ENCODE data around the gene FKBP1B.
"Not testable (repeated sequence)": the region's sequence is repeated elsewhere in the genome, so short reads cannot be mapped to it uniquely, and the experiment has no call there.

FKBP1B gene

GRCh38 chr2:24022975-24023575, 26.5 kb upstream of the FKBP1B start:
- no peak for DNase-seq

GRCh38 chr2:24024018-24024417, 25.5 kb upstream of the FKBP1B start:
- DNase-seq = no peak

GRCh38 chr2:24024996-24025663, 24.4 kb upstream of the FKBP1B start:
- DNase-seq = no peak

GRCh38 chr2:24026233-24026632, 23.3 kb upstream of the FKBP1B start:
- no peak for DNase-seq

GRCh38 chr2:24038786-24039499, 10.6 kb upstream of the FKBP1B start:
- no peak for DNase-seq

GRCh38 chr2:24040511-24040910, 9.0 kb upstream of the FKBP1B start:
- DNase-seq = no peak

GRCh38 chr2:24043133-24043532, 6.4 kb upstream of the FKBP1B start:
- not testable (repeated sequence) for DNase-seq

- no peak for DNase-seq
Observed at GRCh38 chr2:24045511-24046508, 3.7 kb upstream of the FKBP1B start.

- DNase-seq = no peak
Observed at GRCh38 chr2:24046599-24046929, 3.0 kb upstream of the FKBP1B start.

GRCh38 chr2:24046930-24047702, 2.4 kb upstream of the FKBP1B start, which contains the start of gene WDCP:
Gene WDCP (minus strand): TSS chr2:24047391. CDS start chr2:24039494, 7,897 bp downstream.
- peak; percentile 94 for DNase-seq

GRCh38 chr2:24047703-24048033, 1.9 kb upstream of the FKBP1B start:
- no peak for DNase-seq

GRCh38 chr2:24048769-24049484, 614 bp upstream of the FKBP1B start:
- DNase-seq = peak; percentile 17

GRCh38 chr2:24050041-24050979, 769 bp downstream of the FKBP1B start:
- DNase-seq = no peak

GRCh38 chr2:24051833-24052232, 2.3 kb downstream of the FKBP1B start:
- no peak for DNase-seq

GRCh38 chr2:24052951-24053350, 3.4 kb downstream of the FKBP1B start:
- no peak for DNase-seq

GRCh38 chr2:24054366-24055010, 4.9 kb downstream of the FKBP1B start:
- no peak for DNase-seq

- DNase-seq = no peak
Observed at GRCh38 chr2:24055750-24056149, 6.2 kb downstream of the FKBP1B start.

- DNase-seq = no peak
Observed at GRCh38 chr2:24058564-24059271, 9.2 kb downstream of the FKBP1B start.

GRCh38 chr2:24065341-24065740, 15.8 kb downstream of the FKBP1B start:
- DNase-seq = no peak
